Panc1 (cell line): ENCODE results near the gene FGD5. TPM values are rescaled to one million over a fixed set of nuclear protein-coding genes. Genes with fewer than 3 reads are reported as not detected.
"Not testable (repeated sequence)": the region's sequence is repeated elsewhere in the genome, so short reads cannot be mapped to it uniquely, and the experiment has no call there.

Experiments used
- ATAC-seq: fragments of 200-7000 bp; cut with Tn5 transposase; 2 replicates; pipeline ENCODE4 v1.9.1; 2020; ENCODE audit warnings: mild to moderate bottlenecking, moderate library complexity
- BruUV-seq: library from RNA; stranded (reverse); fragments of 400-500 nt; replicated peaks from 2 replicates; lab custom pipeline; 2021; lab: Mats Ljungman, UMichigan
- CTCF ChIA-PET: fragments of 300-600 bp; sonication (Branson Sonifier 250); formaldehyde crosslinking; loops from one replicate; lab custom pipeline; 2022; ENCODE audit warnings: antibody characterized with exemption; lab: Charles Lee
- POLR2A ChIA-PET: fragments of 300-600 bp; sonication (Branson Sonifier 250); formaldehyde crosslinking; loops from one replicate; lab custom pipeline; 2022; ENCODE audit warnings: antibody characterized with exemption; lab: Charles Lee
- DNase-seq: peaks from one replicate; pipeline ENCODE4 v3.0.0-alpha.2; 2010; ENCODE audit warnings: low read depth, low spot score
- H3K27ac ChIP-seq: 2 replicates; pipeline ENCODE4 v1.5.1; 2011; ENCODE audit warnings: mild to moderate bottlenecking, low read length, inconsistent platforms
- H3K27me3 ChIP-seq: fragments of 200-500 bp; sonication (Bioruptor generic); 2 replicates; pipeline ENCODE4 v1.6.0; 2014; ENCODE audit warnings: low read length, inconsistent platforms; ENCODE audit not compliant: control insufficient read depth, insufficient read depth
- H3K36me3 ChIP-seq: fragments of 200-500 bp; sonication (Bioruptor generic); 2 replicates; pipeline ENCODE4 v1.5.1; 2014; ENCODE audit warnings: inconsistent platforms, mild to moderate bottlenecking, low read length, moderate library complexity; ENCODE audit not compliant: control insufficient read depth, insufficient read depth
- H3K4me1 ChIP-seq: 2 replicates; pipeline ENCODE4 v1.5.1; 2011; ENCODE audit warnings: inconsistent platforms, mild to moderate bottlenecking, low read length, moderate library complexity; ENCODE audit not compliant: control insufficient read depth, insufficient read depth
- H3K4me3 ChIP-seq, 2 experiments: 2 replicates each; pipeline ENCODE4 v1.5.1; 2011 to 2012; ENCODE audit warnings: low read depth in 2 of 2, low read length in 2 of 2, mild to moderate bottlenecking in 2 of 2, inconsistent platforms in 1 of 2, moderate library complexity in 1 of 2
- H3K9me3 ChIP-seq: fragments of 200-500 bp; sonication (Bioruptor generic); 2 replicates; pipeline ENCODE4 v1.5.1; 2014; ENCODE audit warnings: low read depth, mild to moderate bottlenecking, inconsistent platforms, low read length, moderate library complexity; ENCODE audit not compliant: control insufficient read depth, insufficient read depth
- CTCF ChIP-seq: fragments of 450-650 bp; IDR thresholded peaks from 2 replicates; pipeline ENCODE4 v1.5.1; 2017; ENCODE audit warnings: mild to moderate bottlenecking
- POLR2AphosphoS5 ChIP-seq: IDR thresholded peaks from 2 replicates; pipeline ENCODE4 v1.6.1; 2012; ENCODE audit warnings: mild to moderate bottlenecking, low read depth, low read length, moderate library complexity
- REST ChIP-seq, 2 experiments: IDR thresholded peaks; 2 replicates each; pipeline ENCODE4 v1.6.1; 2011 to 2012; ENCODE audit warnings: low read depth in 2 of 2, control low read depth in 1 of 2, low read length in 1 of 2, mild to moderate bottlenecking in 1 of 2, moderate library complexity in 1 of 2; ENCODE audit not compliant: insufficient read depth in 1 of 2
- SIN3A ChIP-seq: IDR thresholded peaks from 2 replicates; pipeline ENCODE4 v1.6.1; 2012; ENCODE audit warnings: low read depth, mild to moderate bottlenecking, low read length, moderate library complexity, borderline replicate concordance; ENCODE audit not compliant: insufficient read depth
- TCF7L2 ChIP-seq: IDR thresholded peaks from 2 replicates; pipeline ENCODE4 v1.6.1; 2011; ENCODE audit warnings: mild to moderate bottlenecking, low read depth, low read length, inconsistent platforms
- in situ Hi-C: cut with HindIII; loops from 2 replicates; pipeline ENCODE4 v1.10.0; 2016; ENCODE audit warnings: low sequenced_read_pairs, low pct_unique_long_range_greater_than_20kb
- intact Hi-C: fragments of 100-400 bp; cut with micrococcal nuclease; formaldehyde crosslinking; loops from one replicate; pipeline ENCODE4 v1.10.0; 2022; ENCODE audit not compliant: unreplicated experiment
- total RNA-seq: library from RNA; stranded (reverse); gene quantifications from one replicate; pipeline ENCODE4 v1.2.1, GENCODE V29; 2021; ENCODE audit not compliant: unreplicated experiment

The FGD5 gene
- total RNA-seq, 1 experiment from 2014 or later: 0.77 TPM

- in situ Hi-C loops (no loop called here), intact Hi-C loops (no loop called here)
- POLR2A ChIA-PET: no interaction called here
- Histone ChIP-seq H3K36me3 (no peaks in the 10 kb centered on the region), H3K4me1 (no peaks in the 10 kb centered on the region), H3K4me3 (no peak overlapping the region), H3K27ac (no peak overlapping the region), H3K9me3 (no peaks in the 10 kb centered on the region; the same call in 1 of the 2 replicates), H3K27me3 (0 out of 2 replicates have a peak, but pooled peaks cover 3% of the 10 kb centered on the region)
- CTCF ChIA-PET: no interaction called here
- no TSS peak for BruUV-seq
- no peak for DNase-seq
- ATAC-seq: peak; percentile 68; the same call in 1 of the 2 replicates
- TF ChIP-seq POLR2AphosphoS5 (no peak), SIN3A (no peak), TCF7L2 (no peak), CTCF (no peak), REST (IDR thresholded peaks at IDR 0.05; ENCODE audit: insufficient read depth in 1 of 2, low read depth in 2 of 2, low read length in 1 of 2) (no peak)
Observed at GRCh38 chr3:14902719-14903118, 84.0 kb downstream of the FGD5 start.

GRCh38 chr3:14903501-14903900, 84.7 kb downstream of the FGD5 start:
- H3K36me3 ChIP-seq, BruUV-seq: not testable (repeated sequence)

GRCh38 chr3:14905055-14905657, 86.4 kb downstream of the FGD5 start:
- in situ Hi-C loops: no loop called here
- no peaks in the 10 kb centered on the region for H3K27me3 ChIP-seq
- BruUV-seq: no TSS peak
- ChIA-PET CTCF (no interaction called here), POLR2A (no interaction called here)
- H3K4me1 ChIP-seq: no peaks in the 10 kb centered on the region
- TF ChIP-seq SIN3A: no peak
- no peak for TF ChIP-seq REST (IDR thresholded peaks at IDR 0.05; ENCODE audit: insufficient read depth in 1 of 2, low read depth in 2 of 2, low read length in 1 of 2)
- no peak for TF ChIP-seq POLR2AphosphoS5
- no peak for TF ChIP-seq TCF7L2
- TF ChIP-seq CTCF: no peak
- no peak overlapping the region for H3K4me3 ChIP-seq
- H3K27ac ChIP-seq: no peak overlapping the region
- H3K36me3 ChIP-seq: no peaks in the 10 kb centered on the region
- ATAC-seq (no peak), DNase-seq (no peak)
- no peaks in the 10 kb centered on the region; the same call in 1 of the 2 replicates for H3K9me3 ChIP-seq
- intact Hi-C loops: no loop called here

More at GRCh38 chr3:14903501-14903900, 84.7 kb downstream of the FGD5 start:
- H3K9me3 ChIP-seq, H3K4me1 ChIP-seq, H3K27ac ChIP-seq, in situ Hi-C loops, DNase-seq, H3K27me3 ChIP-seq, intact Hi-C loops, CTCF ChIA-PET, H3K4me3 ChIP-seq, ATAC-seq, POLR2A ChIA-PET: not testable (repeated sequence)
